A673 (cell line): ENCODE results near the gene TMEM234.

Experiments used
- CTCF ChIP-seq: fragments of 300-800, 200-600 bp; sonication (generic); conservative IDR thresholded peaks from 2 replicates; pipeline ENCODE4 v1.5.1; 2017; ENCODE audit warnings: low read depth, mild to moderate bottlenecking, antibody characterized with exemption, low read length, moderate library complexity, mixed read lengths
- EZH2 ChIP-seq: fragments of 200-600 bp; sonication (generic); IDR thresholded peaks from 2 replicates; pipeline ENCODE4 v1.6.1; 2017; ENCODE audit warnings: borderline replicate concordance, low read depth, mild to moderate bottlenecking, mixed read lengths, antibody characterized with exemption, low read length; ENCODE audit not compliant: poor library complexity, severe bottlenecking

- TF ChIP-seq EZH2 (no peak), CTCF (no peak)
Measured at GRCh38 chr1:32221980-32222755, at the start of gene TMEM234, which contains the start of gene EIF3I.
